OCI-LY1 (cell line): ENCODE data around the gene IGF2BP3.

Source experiments
- CTCF ChIP-seq: fragments of 200-600 bp; sonication (generic), shearing (Covaris generic); IDR thresholded peaks from 2 replicates; pipeline ENCODE4 v1.5.1; 2017; ENCODE audit warnings: mild to moderate bottlenecking, antibody characterized with exemption, low read length, moderate library complexity, mixed read lengths
- EZH2 ChIP-seq: fragments of 200-600 bp; sonication (generic), shearing (Covaris generic); IDR thresholded peaks from 2 replicates; pipeline ENCODE4 v1.8.0; 2017; ENCODE audit warnings: borderline replicate concordance, mixed run types, mild to moderate bottlenecking, antibody characterized with exemption, low read length, moderate library complexity, mixed read lengths

GRCh38 chr7:23350466-23350865 lies 119.8 kb downstream of the IGF2BP3 start:
- no peak for TF ChIP-seq CTCF
- TF ChIP-seq EZH2: no peak
